Endothelial cell of umbilical vein (primary cell): ENCODE results near the gene GPR173. TPM values are rescaled to one million over a fixed set of nuclear protein-coding genes. Genes with fewer than 3 reads are reported as not detected.

ENCODE experiments used
- BruUV-seq: library from RNA; stranded (reverse); fragments of 400-500 nt; replicated peaks from 2 replicates; lab custom pipeline; 2021; lab: Mats Ljungman, UMichigan
- CTCF ChIA-PET: fragments of 300-600, 350-600 bp; sonication (Branson Sonifier 250); formaldehyde crosslinking; loops from one replicate; lab custom pipeline; 2021; ENCODE audit warnings: antibody characterized with exemption, inconsistent platforms; lab: Charles Lee
- POLR2A ChIA-PET: fragments of 300-600, 350-600 bp; sonication (Branson Sonifier 250); formaldehyde crosslinking; loops from one replicate; lab custom pipeline; 2021; ENCODE audit warnings: antibody characterized with exemption, inconsistent platforms; lab: Charles Lee
- DNase-seq: peaks from one replicate; pipeline ENCODE4 v3.0.0-alpha.2; 2011; ENCODE audit warnings: low read depth, low spot score
- FAIRE-seq: peaks from 2 replicates; lab custom pipeline; 2011; peaks lifted over from hg19 to GRCh38; lab: Jason Lieb, UNC
- H2AFZ ChIP-seq: 2 replicates; pipeline ENCODE4 v1.6.0; 2012; ENCODE audit warnings: low read depth, low read length, control low read depth, inconsistent platforms
- H3K27ac ChIP-seq: 2 replicates; pipeline ENCODE4 v1.5.1; 2011; ENCODE audit warnings: low read depth, mild to moderate bottlenecking, control low read depth, low read length, moderate library complexity; ENCODE audit not compliant: insufficient read depth
- H3K27me3 ChIP-seq, 2 experiments: 2 replicates each; pipeline versions ENCODE4 v1.6.0 to v1.6.1; 2011; ENCODE audit warnings: low read length in 2 of 2, mixed read lengths in 1 of 2; ENCODE audit not compliant: control insufficient read depth in 2 of 2, insufficient read depth in 2 of 2
- H3K36me3 ChIP-seq, 2 experiments: 2 replicates in 1 of 2; 3 replicates in 1 of 2; pipeline ENCODE4 v1.5.1; 2011; ENCODE audit warnings: low read length in 2 of 2, mild to moderate bottlenecking in 1 of 2, moderate library complexity in 1 of 2; ENCODE audit not compliant: control insufficient read depth in 2 of 2, insufficient read depth in 2 of 2; ENCODE audit errors: extremely low read depth in 1 of 2
- H3K4me1 ChIP-seq: 3 replicates; pipeline ENCODE4 v1.5.1; 2011; ENCODE audit warnings: mild to moderate bottlenecking, low read length; ENCODE audit not compliant: control insufficient read depth, insufficient read depth; ENCODE audit errors: extremely low read depth
- H3K4me2 ChIP-seq: 2 replicates; pipeline ENCODE4 v1.6.1; 2011; ENCODE audit warnings: low read length, control low read depth, mixed read lengths; ENCODE audit not compliant: insufficient read depth
- H3K4me3 ChIP-seq, 3 experiments: fragments of 200-600 bp in 1 of 3; sonication (generic), shearing (Covaris generic) in 1 of 3; replicated peaks in 1 of 3; 2 replicates each; pipeline ENCODE4 v1.5.1; 2011 to 2016; ENCODE audit warnings: control low read depth in 3 of 3, low read length in 3 of 3, mild to moderate bottlenecking in 2 of 3, inconsistent platforms in 1 of 3, low read depth in 1 of 3, moderate library complexity in 1 of 3; ENCODE audit not compliant: insufficient read depth in 1 of 3
- H3K79me2 ChIP-seq: 2 replicates; pipeline ENCODE4 v1.6.0; 2012; ENCODE audit warnings: low read length, inconsistent platforms; ENCODE audit not compliant: control insufficient read depth, insufficient read depth
- H3K9ac ChIP-seq: replicated peaks from 2 replicates; pipeline ENCODE3; 2011; ENCODE audit warnings: low read length, control low read depth; ENCODE audit not compliant: insufficient read depth; ENCODE audit errors: extremely low read depth
- H3K9me1 ChIP-seq: replicated peaks from 3 replicates; pipeline ENCODE4 v1.6.0; 2011; ENCODE audit warnings: mild to moderate bottlenecking, low read length; ENCODE audit not compliant: control insufficient read depth, insufficient read depth; ENCODE audit errors: extremely low read depth
- H3K9me3 ChIP-seq: replicated peaks from 2 replicates; pipeline ENCODE4 v1.5.1; 2012; ENCODE audit warnings: low read length, inconsistent platforms; ENCODE audit not compliant: control insufficient read depth, insufficient read depth
- H4K20me1 ChIP-seq: replicated peaks from 2 replicates; pipeline ENCODE3; 2011; ENCODE audit warnings: mild to moderate bottlenecking, low read length; ENCODE audit not compliant: control insufficient read depth, insufficient read depth; ENCODE audit errors: extremely low read depth
- EZH2 ChIP-seq: IDR thresholded peaks from 2 replicates; pipeline ENCODE4 v1.6.1; 2012; ENCODE audit warnings: borderline replicate concordance, low read depth, mild to moderate bottlenecking, moderate library complexity, low read length, inconsistent platforms; ENCODE audit not compliant: severe bottlenecking
- GATA2 ChIP-seq: IDR thresholded peaks from 2 replicates; pipeline ENCODE4 v1.7.0; 2011; ENCODE audit warnings: low read depth, mild to moderate bottlenecking, moderate library complexity, mixed read lengths, low read length; ENCODE audit not compliant: insufficient read length, insufficient read depth
- MYC ChIP-seq: IDR thresholded peaks from one replicate; pipeline ENCODE4 v1.6.1; 2011; ENCODE audit warnings: mild to moderate bottlenecking, low read depth, low read length
- POLR2A ChIP-seq: IDR thresholded peaks from 2 replicates; pipeline ENCODE4 v1.6.1; 2012; ENCODE audit warnings: low read depth, mild to moderate bottlenecking, control low read depth, low read length
- POLR2AphosphoS5 ChIP-seq: IDR thresholded peaks from 2 replicates; pipeline ENCODE4 v1.6.1; 2012; ENCODE audit warnings: low read depth, mild to moderate bottlenecking, control low read depth, low read length, moderate library complexity; ENCODE audit not compliant: insufficient read depth
- dilution Hi-C: fragments of 300-500 bp; cut with MboI; formaldehyde crosslinking; loops from one replicate; pipeline ENCODE4 v1.15.0; 2019; ENCODE audit warnings: low sequenced_read_pairs; ENCODE audit not compliant: extremely low pct_ligation_motif_present
- intact Hi-C: fragments of 100-400 bp; cut with micrococcal nuclease; formaldehyde crosslinking; loops from one replicate; pipeline ENCODE4 v1.10.0; 2022
- polyA plus RNA-seq, 4 experiments: library from polyadenylated mRNA; depleted of rRNA in 3 of 4; stranded (reverse) in 3 of 4; unstranded in 1 of 4; fragments of >200 nt; gene quantifications; 2 replicates each; pipeline versions ENCODE4 v1.2.1 to v1.2.3, GENCODE V29; 2011 to 2012; ENCODE audit warnings: missing spikeins in 1 of 4
- total RNA-seq: library from RNA; stranded (reverse); gene quantifications from 2 replicates; pipeline ENCODE4 v1.2.3, GENCODE V29; 2021
- TF ChIP-seq, protein P1 (sequence below), 2 donors: IDR thresholded peaks; 1 replicate in 1 of 2; 2 replicates in 1 of 2; pipeline ENCODE4 v1.5.1; 2011; ENCODE audit warnings: low read length in 2 of 2, mild to moderate bottlenecking in 2 of 2, moderate library complexity in 2 of 2, control low read depth in 1 of 2, inconsistent platforms in 1 of 2, low read depth in 1 of 2; ENCODE audit not compliant: insufficient read depth in 1 of 2; ENCODE audit errors: extremely low read depth in 1 of 2

Gene GPR173
- total and polyA plus RNA-seq, 2 donors (not counting 3 experiments of a cell fraction or from before 2014, with no cell fraction given) = 9.2 to 11.3 TPM

DNA sequence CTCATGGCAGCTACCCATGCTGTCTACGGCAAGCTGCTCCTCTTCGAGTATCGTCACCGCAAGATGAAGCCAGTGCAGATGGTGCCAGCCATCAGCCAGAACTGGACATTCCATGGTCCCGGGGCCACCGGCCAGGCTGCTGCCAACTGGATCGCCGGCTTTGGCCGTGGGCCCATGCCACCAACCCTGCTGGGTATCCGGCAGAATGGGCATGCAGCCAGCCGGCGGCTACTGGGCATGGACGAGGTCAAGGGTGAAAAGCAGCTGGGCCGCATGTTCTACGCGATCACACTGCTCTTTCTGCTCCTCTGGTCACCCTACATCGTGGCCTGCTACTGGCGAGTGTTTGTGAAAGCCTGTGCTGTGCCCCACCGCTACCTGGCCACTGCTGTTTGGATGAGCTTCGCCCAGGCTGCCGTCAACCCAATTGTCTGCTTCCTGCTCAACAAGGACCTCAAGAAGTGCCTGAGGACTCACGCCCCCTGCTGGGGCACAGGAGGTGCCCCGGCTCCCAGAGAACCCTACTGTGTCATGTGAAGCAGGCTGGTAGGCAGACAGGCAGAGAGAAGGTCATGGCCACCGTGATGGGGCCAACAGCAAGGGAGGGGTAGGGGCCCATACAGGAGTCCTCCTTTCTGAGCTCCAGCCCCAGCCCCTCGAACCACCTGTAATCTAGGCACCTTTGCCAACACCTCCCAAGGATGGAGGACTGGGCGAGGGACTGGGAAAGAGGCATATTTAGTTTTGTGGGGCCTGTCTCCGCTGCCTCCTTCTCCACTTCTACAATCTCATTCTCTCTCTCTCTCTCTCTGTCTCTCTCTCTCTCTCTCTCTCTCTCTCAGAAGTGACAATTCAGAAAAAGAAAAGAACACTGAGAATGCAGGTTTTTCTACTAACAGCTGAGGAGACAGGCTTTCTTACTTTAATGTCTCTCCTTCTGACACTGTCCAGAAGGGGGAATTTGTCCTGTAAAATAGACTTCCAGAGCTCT is 28.9 kb downstream of the GPR173 start:
- dilution Hi-C loops = no loop called here
- no peak overlapping the region for H3K9ac ChIP-seq
- peaks cover 0 to 3% of the 10 kb centered on the region in 2 experiments for H3K36me3 ChIP-seq
- H3K4me1 ChIP-seq = peaks cover 3% of the 10 kb centered on the region
- H3K9me1 ChIP-seq = no peaks in the 10 kb centered on the region
- no peak overlapping the region for H3K4me3 ChIP-seq
- TF ChIP-seq GATA2 = no peak
- TF ChIP-seq, protein P1, sequence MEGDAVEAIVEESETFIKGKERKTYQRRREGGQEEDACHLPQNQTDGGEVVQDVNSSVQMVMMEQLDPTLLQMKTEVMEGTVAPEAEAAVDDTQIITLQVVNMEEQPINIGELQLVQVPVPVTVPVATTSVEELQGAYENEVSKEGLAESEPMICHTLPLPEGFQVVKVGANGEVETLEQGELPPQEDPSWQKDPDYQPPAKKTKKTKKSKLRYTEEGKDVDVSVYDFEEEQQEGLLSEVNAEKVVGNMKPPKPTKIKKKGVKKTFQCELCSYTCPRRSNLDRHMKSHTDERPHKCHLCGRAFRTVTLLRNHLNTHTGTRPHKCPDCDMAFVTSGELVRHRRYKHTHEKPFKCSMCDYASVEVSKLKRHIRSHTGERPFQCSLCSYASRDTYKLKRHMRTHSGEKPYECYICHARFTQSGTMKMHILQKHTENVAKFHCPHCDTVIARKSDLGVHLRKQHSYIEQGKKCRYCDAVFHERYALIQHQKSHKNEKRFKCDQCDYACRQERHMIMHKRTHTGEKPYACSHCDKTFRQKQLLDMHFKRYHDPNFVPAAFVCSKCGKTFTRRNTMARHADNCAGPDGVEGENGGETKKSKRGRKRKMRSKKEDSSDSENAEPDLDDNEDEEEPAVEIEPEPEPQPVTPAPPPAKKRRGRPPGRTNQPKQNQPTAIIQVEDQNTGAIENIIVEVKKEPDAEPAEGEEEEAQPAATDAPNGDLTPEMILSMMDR (IDR thresholded peaks at IDR 0.05; ENCODE audit: extremely low read depth in 1 of 2, insufficient read depth in 1 of 2, low read depth in 1 of 2, low read length in 2 of 2) = no peak
- TF ChIP-seq MYC = no peak
- ChIA-PET POLR2A (no interaction called here), CTCF (no interaction called here)
- no peak overlapping the region for H3K27ac ChIP-seq
- FAIRE-seq (no peak), DNase-seq (no peak)
- no peaks in the 10 kb centered on the region for H3K79me2 ChIP-seq
- no peak overlapping the region for H3K4me2 ChIP-seq
- no TSS peak for BruUV-seq
- H3K27me3 ChIP-seq = no peaks in the 10 kb centered on the region
- no peaks in the 10 kb centered on the region for H3K9me3 ChIP-seq
- intact Hi-C loops = no loop called here
- no peaks in the 10 kb centered on the region for H4K20me1 ChIP-seq
- no peak overlapping the region for H2AFZ ChIP-seq

DNA sequence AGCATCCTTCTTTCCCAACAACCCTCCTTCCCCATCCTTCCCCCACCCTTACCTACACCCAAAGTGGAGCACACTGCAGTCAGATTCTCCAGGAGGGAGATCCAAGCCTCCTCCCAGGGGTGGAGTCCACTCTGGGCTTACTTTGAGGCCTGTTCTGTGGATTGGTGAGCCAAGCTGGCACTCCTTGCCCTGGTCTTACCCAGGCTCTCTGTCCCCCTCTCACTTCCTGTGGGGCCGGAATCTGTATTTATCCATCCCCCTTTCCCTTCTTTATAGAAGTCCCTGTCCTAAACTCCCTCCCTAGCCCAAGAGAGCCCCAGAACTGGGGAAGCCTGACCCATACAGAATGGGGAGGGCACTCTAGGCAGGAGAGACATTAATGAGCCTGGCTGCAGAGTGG is 30.4 kb downstream of the GPR173 start:
- no TSS peak for BruUV-seq
- CTCF ChIA-PET = no interaction called here
- peaks cover 0 to 3% of the 10 kb centered on the region in 2 experiments for H3K36me3 ChIP-seq
- no peaks in the 10 kb centered on the region for H3K9me3 ChIP-seq
- H3K4me3 ChIP-seq = no peak overlapping the region
- H3K4me1 ChIP-seq = peaks cover 5% of the 10 kb centered on the region
- H3K27me3 ChIP-seq = no peaks in the 10 kb centered on the region
- intact Hi-C loops = no loop called here
- TF ChIP-seq EZH2 (no peak), GATA2 (no peak), POLR2AphosphoS5 (no peak), MYC (no peak), POLR2A (no peak)
- TF ChIP-seq, protein P1 (IDR thresholded peaks at IDR 0.05; ENCODE audit: extremely low read depth in 1 of 2, insufficient read depth in 1 of 2, low read depth in 1 of 2, low read length in 2 of 2) = no peak
- no peak for FAIRE-seq
- H2AFZ ChIP-seq = no peak overlapping the region
- dilution Hi-C loops = no loop called here
- no peak overlapping the region for H3K27ac ChIP-seq
- POLR2A ChIA-PET = no interaction called here
- no peaks in the 10 kb centered on the region for H4K20me1 ChIP-seq
- no peak for DNase-seq
- no peaks in the 10 kb centered on the region for H3K9me1 ChIP-seq
- no peak overlapping the region for H3K9ac ChIP-seq
- H3K4me2 ChIP-seq = no peak overlapping the region
- peaks cover 10% of the 10 kb centered on the region for H3K79me2 ChIP-seq
